Subcutaneous adipose tissue (tissue), 4 donors: ENCODE data around the gene COL6A2. TPM values are rescaled to one million over a fixed set of nuclear protein-coding genes. Genes with fewer than 3 reads are reported as not detected.

Source experiments
- total RNA-seq, 4 donors: library from RNA; depleted of rRNA; stranded (reverse); fragments of >200 nt; gene quantifications; one replicate each; pipeline ENCODE4 v1.1.0, GENCODE V29; 2016
- TF ChIP-seq, protein P1 (sequence below): fragments of 450-650 bp; IDR thresholded peaks from one replicate; pipeline ENCODE4 v1.5.1; 2016; ENCODE audit warnings: low read depth, mild to moderate bottlenecking, control low read depth, antibody characterized with exemption, moderate library complexity

Gene COL6A2
- total RNA-seq, 4 donors from 2014 or later: 223 to 1,493 (median 826) TPM

DNA sequence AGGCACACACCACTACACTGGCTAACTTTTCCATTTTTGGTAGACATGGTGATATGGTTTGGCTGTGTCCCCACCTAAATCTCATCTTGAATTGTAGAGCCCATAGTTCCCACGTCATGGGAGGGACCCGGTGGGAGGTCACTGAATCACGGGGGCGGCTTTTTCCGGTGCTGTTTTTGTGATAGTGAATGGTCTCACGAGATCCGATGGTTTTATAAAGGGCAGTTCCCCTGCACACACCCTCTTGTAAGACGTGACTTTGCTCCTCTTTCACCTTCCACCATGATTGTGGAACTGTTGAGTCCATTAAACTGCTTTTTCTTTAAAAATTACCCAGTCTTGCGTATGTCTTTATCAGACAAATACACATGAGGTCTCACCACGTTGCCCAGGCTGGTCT lies 58.8 kb downstream of the COL6A2 start:
- TF ChIP-seq, protein P1, sequence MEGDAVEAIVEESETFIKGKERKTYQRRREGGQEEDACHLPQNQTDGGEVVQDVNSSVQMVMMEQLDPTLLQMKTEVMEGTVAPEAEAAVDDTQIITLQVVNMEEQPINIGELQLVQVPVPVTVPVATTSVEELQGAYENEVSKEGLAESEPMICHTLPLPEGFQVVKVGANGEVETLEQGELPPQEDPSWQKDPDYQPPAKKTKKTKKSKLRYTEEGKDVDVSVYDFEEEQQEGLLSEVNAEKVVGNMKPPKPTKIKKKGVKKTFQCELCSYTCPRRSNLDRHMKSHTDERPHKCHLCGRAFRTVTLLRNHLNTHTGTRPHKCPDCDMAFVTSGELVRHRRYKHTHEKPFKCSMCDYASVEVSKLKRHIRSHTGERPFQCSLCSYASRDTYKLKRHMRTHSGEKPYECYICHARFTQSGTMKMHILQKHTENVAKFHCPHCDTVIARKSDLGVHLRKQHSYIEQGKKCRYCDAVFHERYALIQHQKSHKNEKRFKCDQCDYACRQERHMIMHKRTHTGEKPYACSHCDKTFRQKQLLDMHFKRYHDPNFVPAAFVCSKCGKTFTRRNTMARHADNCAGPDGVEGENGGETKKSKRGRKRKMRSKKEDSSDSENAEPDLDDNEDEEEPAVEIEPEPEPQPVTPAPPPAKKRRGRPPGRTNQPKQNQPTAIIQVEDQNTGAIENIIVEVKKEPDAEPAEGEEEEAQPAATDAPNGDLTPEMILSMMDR: no peak

DNA sequence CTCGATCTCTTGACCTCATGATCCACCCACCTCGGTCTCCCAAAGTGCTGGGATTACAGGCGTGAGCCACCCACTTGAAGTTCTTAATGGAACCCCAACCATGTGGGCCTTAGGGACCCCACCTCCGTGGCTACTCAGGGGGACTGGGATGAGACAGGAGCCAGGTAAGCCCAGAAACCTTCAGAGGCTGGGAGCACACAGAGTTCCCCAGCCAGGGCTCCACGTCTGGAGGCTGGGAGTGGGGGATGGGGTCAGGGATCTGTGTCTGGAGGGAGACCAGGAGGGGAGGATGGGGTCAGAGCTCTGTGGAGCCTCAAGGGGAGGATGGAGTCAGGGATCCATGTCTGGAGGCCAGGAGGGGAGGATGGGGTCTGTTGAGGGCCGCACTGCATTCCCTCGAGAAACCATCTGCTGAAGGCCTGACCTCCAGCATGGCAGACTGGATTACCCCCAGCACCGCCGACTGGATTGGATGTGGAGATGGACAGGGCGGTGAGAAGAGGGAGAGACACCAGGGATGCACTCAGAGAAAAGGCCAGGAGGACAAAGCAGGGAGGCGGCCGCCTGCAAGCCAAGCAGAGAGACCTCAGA lies 59.6 kb downstream of the COL6A2 start:
- TF ChIP-seq, protein P1: no peak

DNA sequence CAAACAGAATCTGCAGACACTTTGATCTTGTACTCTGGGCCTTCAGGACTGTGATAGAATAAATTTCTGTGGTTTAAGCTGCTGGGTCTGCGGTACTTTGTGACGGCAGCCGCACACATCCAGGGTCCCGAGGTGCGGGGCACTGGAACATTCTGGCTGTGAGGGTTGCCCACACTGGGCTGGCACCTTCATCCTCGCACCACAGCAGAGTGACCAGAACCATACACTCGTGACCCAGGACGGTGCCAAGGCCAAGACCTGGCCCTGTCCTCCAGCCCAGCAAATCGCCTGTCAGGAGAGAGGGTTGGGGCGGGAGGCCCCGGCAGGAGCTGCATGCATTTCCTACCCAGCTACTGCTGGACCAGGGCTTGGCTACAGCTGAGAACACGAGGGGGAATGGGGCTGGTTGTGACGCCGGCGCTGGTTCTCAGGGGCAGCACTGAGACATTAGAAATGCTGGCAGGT lies 60.1 kb downstream of the COL6A2 start:
- TF ChIP-seq, protein P1: no peak

DNA sequence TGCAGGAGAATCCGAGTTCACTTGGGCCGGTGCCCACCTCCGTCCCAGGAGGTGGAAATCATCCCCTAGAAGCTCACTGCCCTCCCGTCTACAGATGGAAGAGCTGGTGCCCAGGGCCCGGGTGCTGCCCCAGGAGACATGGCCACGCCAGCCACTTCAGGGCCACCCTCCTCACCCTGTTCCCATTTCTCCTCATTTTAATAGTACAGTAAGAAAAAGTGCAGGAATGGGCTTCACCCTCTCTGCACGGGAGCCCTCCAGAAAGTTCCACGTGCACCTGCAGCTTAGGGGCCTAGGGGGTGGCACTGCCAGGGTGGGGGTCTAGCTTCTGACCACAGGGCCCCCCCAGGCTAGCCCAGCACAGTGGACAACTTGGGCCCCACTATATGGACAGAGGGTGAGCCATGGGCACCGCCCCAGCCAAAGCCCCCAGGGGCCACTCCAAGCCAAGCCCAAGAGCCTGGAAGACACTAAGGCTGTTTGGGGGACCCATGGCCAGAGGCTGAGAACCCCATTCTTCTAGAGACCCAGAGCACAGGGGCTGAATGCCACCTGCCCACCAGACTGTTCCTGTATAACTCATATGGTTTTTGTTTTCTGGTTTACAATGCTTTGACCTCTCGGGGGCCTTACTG lies 60.9 kb downstream of the COL6A2 start:
- TF ChIP-seq, protein P1: no peak

DNA sequence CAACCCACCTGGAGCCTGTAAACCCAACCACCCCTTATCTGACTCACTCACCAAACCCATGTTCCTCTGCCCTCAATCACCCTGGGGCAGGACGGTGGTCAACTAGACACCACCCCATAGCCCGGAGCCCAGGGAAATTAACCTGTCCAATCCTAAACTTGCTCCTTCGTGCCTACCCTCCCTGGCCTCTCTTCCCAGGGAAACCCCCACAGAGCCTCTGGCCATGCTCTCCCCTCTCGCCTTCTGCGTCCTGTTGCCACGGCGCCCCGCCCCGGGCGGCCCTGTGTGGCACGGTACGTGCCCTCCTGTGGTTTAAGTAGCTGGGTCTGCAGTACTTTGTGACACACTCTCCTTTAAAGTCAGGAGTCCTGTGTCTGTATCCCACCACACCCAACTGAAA lies 61.5 kb downstream of the COL6A2 start:
- TF ChIP-seq, protein P1: no peak

DNA sequence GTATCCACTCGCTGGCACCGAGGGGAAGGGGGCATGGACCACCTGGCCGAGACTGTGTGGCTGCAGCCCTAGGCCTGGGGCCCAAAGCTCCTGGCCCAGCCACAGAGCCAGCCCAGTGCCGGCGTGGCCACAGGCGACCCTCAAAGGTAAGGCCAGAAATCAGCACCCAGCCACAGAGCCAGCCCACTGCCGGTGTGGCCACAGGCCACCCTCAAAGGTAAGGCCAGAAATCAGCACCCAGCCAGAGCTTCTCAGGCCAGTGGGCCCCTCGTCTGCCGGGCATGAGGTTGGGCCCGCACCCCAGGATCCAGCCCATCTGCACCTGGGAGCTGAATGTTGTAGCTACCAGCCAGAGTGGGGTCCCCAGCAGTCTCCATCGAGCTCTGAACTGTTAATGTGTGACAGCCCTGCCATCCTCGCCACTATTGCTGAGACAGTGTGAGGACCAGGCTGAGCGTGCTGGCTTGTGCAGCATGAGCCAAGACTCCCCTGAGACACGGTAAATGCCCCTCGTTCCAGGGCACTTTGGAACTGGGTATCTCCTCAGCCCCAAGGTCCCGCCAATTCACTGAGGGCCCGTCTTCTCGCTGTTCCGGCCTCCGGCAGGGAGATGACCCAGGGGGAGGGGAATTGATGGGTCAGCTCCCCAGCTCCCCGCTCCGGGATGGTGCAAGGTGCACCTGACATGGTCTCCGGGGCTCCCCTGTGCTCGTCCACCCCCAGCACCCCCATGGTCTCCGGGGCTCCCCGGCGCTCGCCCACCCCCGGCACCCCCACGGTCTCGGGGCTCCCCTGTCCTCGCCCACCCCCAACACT lies 62.1 kb downstream of the COL6A2 start:
- TF ChIP-seq, protein P1: no peak

DNA sequence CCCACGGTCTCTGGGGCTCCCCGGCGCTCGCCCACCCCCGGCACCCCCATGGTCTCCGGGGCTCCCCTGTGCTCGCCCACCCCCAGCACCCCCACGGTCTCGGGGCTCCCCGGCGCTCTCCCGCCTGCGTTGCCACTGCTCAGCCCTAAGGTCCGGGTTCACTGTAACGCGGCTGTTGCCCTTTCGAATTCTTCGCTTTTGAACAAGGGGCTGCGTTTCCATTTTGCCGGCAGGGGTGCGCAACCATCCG lies 62.7 kb downstream of the COL6A2 start:
- TF ChIP-seq, protein P1: no peak
